Measurements from ENCODE around the gene GLE1. TPM values are rescaled to one million over a fixed set of nuclear protein-coding genes. Genes with fewer than 3 reads are reported as not detected.
A peak's percentile ranks its signal among the peaks of the same experiment; 100 is the strongest.

Gene GLE1
- total RNA-seq, 1 donor from 2014 or later: 19.6 TPM

- DNase-seq (ENCODE audit: low spot score, unreplicated experiment): no peak
- Mint-ChIP-seq H3K27me3 (no peaks in the 10 kb centered on the region), H3K36me3 (ENCODE audit: insufficient read depth) (peaks cover 12% of the 10 kb centered on the region), H3K27ac (no peak overlapping the region), H3K9me3 (ENCODE audit: low read depth) (no peaks in the 10 kb centered on the region), H3K4me1 (ENCODE audit: low read depth) (no peaks in the 10 kb centered on the region), H3K4me3 (ENCODE audit: low read depth) (no peak overlapping the region)
- TF ChIP-seq CTCF (IDR thresholded peaks at IDR 0.05; ENCODE audit: unreplicated experiment): no peak
Observed at GRCh38 chr9:128475867-128476266, 28.7 kb upstream of the GLE1 start.

- TF ChIP-seq CTCF (IDR thresholded peaks at IDR 0.05; ENCODE audit: unreplicated experiment): no peak
- no peak for DNase-seq (ENCODE audit: low spot score, unreplicated experiment)
- Mint-ChIP-seq H3K4me1 (ENCODE audit: low read depth) (no peaks in the 10 kb centered on the region), H3K4me3 (ENCODE audit: low read depth) (no peak overlapping the region), H3K36me3 (ENCODE audit: insufficient read depth) (peaks cover 26% of the 10 kb centered on the region), H3K27ac (no peak overlapping the region), H3K9me3 (ENCODE audit: low read depth) (no peaks in the 10 kb centered on the region), H3K27me3 (no peaks in the 10 kb centered on the region)
Observed at GRCh38 chr9:128479262-128479661, 25.3 kb upstream of the GLE1 start.

GRCh38 chr9:128481561-128481960, 23.0 kb upstream of the GLE1 start:
- Mint-ChIP-seq H3K4me1 (ENCODE audit: low read depth) (no peaks in the 10 kb centered on the region), H3K27ac (no peak overlapping the region), H3K4me3 (ENCODE audit: low read depth) (no peak overlapping the region), H3K36me3 (ENCODE audit: insufficient read depth) (peaks cover 22% of the 10 kb centered on the region), H3K9me3 (ENCODE audit: low read depth) (no peaks in the 10 kb centered on the region), H3K27me3 (no peaks in the 10 kb centered on the region)
- DNase-seq (ENCODE audit: low spot score, unreplicated experiment): no peak
- no peak for TF ChIP-seq CTCF (IDR thresholded peaks at IDR 0.05; ENCODE audit: unreplicated experiment)

GRCh38 chr9:128482186-128482585, 22.3 kb upstream of the GLE1 start:
- Mint-ChIP-seq H3K4me1 (ENCODE audit: low read depth) (no peaks in the 10 kb centered on the region), H3K36me3 (ENCODE audit: insufficient read depth) (peaks cover 25% of the 10 kb centered on the region), H3K9me3 (ENCODE audit: low read depth) (no peaks in the 10 kb centered on the region), H3K27me3 (no peaks in the 10 kb centered on the region), H3K4me3 (ENCODE audit: low read depth) (no peak overlapping the region), H3K27ac (no peak overlapping the region)
- no peak for TF ChIP-seq CTCF (IDR thresholded peaks at IDR 0.05; ENCODE audit: unreplicated experiment)
- DNase-seq (ENCODE audit: low spot score, unreplicated experiment): no peak

GRCh38 chr9:128484686-128485413, 19.7 kb upstream of the GLE1 start:
- H3K9me3 Mint-ChIP-seq (ENCODE audit: low read depth): no peaks in the 10 kb centered on the region
- no peak for DNase-seq (ENCODE audit: low spot score, unreplicated experiment)
- no peaks in the 10 kb centered on the region for H3K27me3 Mint-ChIP-seq
- H3K27ac Mint-ChIP-seq: peak overlapping the region; percentile 46
- H3K4me1 Mint-ChIP-seq (ENCODE audit: low read depth): no peaks in the 10 kb centered on the region
- H3K4me3 Mint-ChIP-seq (ENCODE audit: low read depth): no peak overlapping the region
- no peak for TF ChIP-seq CTCF (IDR thresholded peaks at IDR 0.05; ENCODE audit: unreplicated experiment)
- peaks cover 26% of the 10 kb centered on the region for H3K36me3 Mint-ChIP-seq (ENCODE audit: insufficient read depth)

All from progenitor cell of endocrine pancreas (in vitro differentiated cells).